Vagina (tissue), 2 donors: ENCODE data around the gene FGF19.

Experiments
- CTCF ChIP-seq, 3 experiments: fragments of 450-650 bp in 2 of 3; fragments of 200-600 bp in 1 of 3; sonication (generic) in 1 of 3; IDR thresholded peaks; one replicate each; pipeline ENCODE4 v1.5.1; 2017 to 2019; ENCODE audit warnings: antibody characterized with exemption in 3 of 3, mild to moderate bottlenecking in 2 of 3, moderate library complexity in 2 of 3
- POLR2A ChIP-seq, 2 donors: fragments of 450-650 bp; IDR thresholded peaks; one replicate each; pipeline ENCODE4 v1.6.1; 2017; ENCODE audit warnings: antibody characterized with exemption in 2 of 2, mild to moderate bottlenecking in 2 of 2, moderate library complexity in 2 of 2
- POLR2AphosphoS5 ChIP-seq, 2 donors: sonication (generic); formaldehyde crosslinking; IDR thresholded peaks; one replicate each; pipeline ENCODE4 v1.9.0; 2017; ENCODE audit warnings: antibody characterized with exemption in 2 of 2, mild to moderate bottlenecking in 2 of 2, low read depth in 1 of 2; ENCODE audit not compliant: insufficient read depth in 1 of 2

GRCh38 chr11:69664901-69665300, 38.9 kb downstream of the FGF19 start:
- TF ChIP-seq CTCF (IDR thresholded peaks at IDR 0.05) (no peak), POLR2A (IDR thresholded peaks at IDR 0.05) (no peak), POLR2AphosphoS5 (IDR thresholded peaks at IDR 0.05; ENCODE audit: insufficient read depth in 1 of 2, low read depth in 1 of 2) (no peak)
